GM12878 (cell line): Measurements from ENCODE around the gene JMJD4. TPM values are rescaled to one million over a fixed set of nuclear protein-coding genes. Genes with fewer than 3 reads are reported as not detected.
A peak's percentile ranks its signal among the peaks of the same experiment; 100 is the strongest.

Source experiments
- ATAC-seq: fragments of 200-7000 bp; cut with Tn5 transposase; 3 replicates; pipeline ENCODE4 v1.9.1; 2020; ENCODE audit warnings: mild to moderate bottlenecking, moderate library complexity
- BruUV-seq: library from RNA; stranded (reverse); fragments of 400-500 nt; replicated peaks from 2 replicates; lab custom pipeline; 2021; lab: Mats Ljungman, UMichigan
- CTCF ChIA-PET: fragments of 300-600 bp; sonication (Branson Sonifier 250); formaldehyde crosslinking; extraction: SDS; loops from one replicate; lab custom pipeline; 2021; ENCODE audit warnings: inconsistent platforms; lab: Yijun Ruan, JAX
- POLR2A ChIA-PET: fragments of 350-600 bp; formaldehyde crosslinking; extraction: SDS; loops from one replicate; lab custom pipeline; 2021; ENCODE audit warnings: inconsistent platforms; lab: Charles Lee
- RAD21 ChIA-PET: fragments of 300-600 bp; sonication (Branson Sonifier 250); formaldehyde crosslinking; loops from one replicate; lab custom pipeline; 2023; ENCODE audit warnings: antibody characterized with exemption; ENCODE audit not compliant: unreplicated experiment; lab: Charles Lee
- SMC1A ChIA-PET: fragments of 300-600 bp; sonication (Branson Sonifier 250); formaldehyde crosslinking; loops from one replicate; lab custom pipeline; 2023; ENCODE audit not compliant: unreplicated experiment, uncharacterized antibody; lab: Charles Lee
- DNase-seq: peaks from one replicate; pipeline ENCODE4 v3.0.0-alpha.2; 2011; ENCODE audit warnings: low read depth, low spot score
- FAIRE-seq: peaks from 3 replicates; lab custom pipeline; 2011; peaks lifted over from hg19 to GRCh38; lab: Jason Lieb, UNC
- H2AFZ ChIP-seq: 2 replicates; pipeline ENCODE4 v1.6.0; 2011; ENCODE audit warnings: low read depth, low read length, control low read depth; ENCODE audit not compliant: control insufficient read depth
- H3K27ac ChIP-seq: 2 replicates; pipeline ENCODE4 v1.5.1; 2011; ENCODE audit warnings: control low read depth; ENCODE audit not compliant: control insufficient read depth, insufficient read depth
- H3K27me3 ChIP-seq, 2 experiments: replicated peaks in 1 of 2; 2 replicates each; pipeline versions ENCODE4 v1.6.0 to v1.6.1; 2011; ENCODE audit warnings: low read length in 1 of 2; ENCODE audit not compliant: control insufficient read depth in 2 of 2, insufficient read depth in 2 of 2
- H3K36me3 ChIP-seq, 2 experiments: 2 replicates each; pipeline ENCODE4 v1.5.1; 2011; ENCODE audit warnings: low read length in 1 of 2; ENCODE audit not compliant: control insufficient read depth in 2 of 2, insufficient read depth in 2 of 2
- H3K4me1 ChIP-seq: 2 replicates; pipeline ENCODE4 v1.6.1; 2011; ENCODE audit warnings: mild to moderate bottlenecking, low read length, moderate library complexity, mixed read lengths; ENCODE audit not compliant: control insufficient read depth, insufficient read depth
- H3K4me2 ChIP-seq: 2 replicates; pipeline ENCODE4 v1.6.0; 2011; ENCODE audit warnings: control low read depth; ENCODE audit not compliant: control insufficient read depth, insufficient read depth
- H3K4me3 ChIP-seq: fragments of 200-600 bp; sonication (generic); 2 replicates; pipeline ENCODE4 v1.5.1; 2016
- H3K79me2 ChIP-seq: 2 replicates; pipeline ENCODE4 v1.6.0; 2011; ENCODE audit warnings: low read length; ENCODE audit not compliant: control insufficient read depth, insufficient read depth
- H3K9ac ChIP-seq: 2 replicates; pipeline ENCODE4 v1.8.0; 2011; ENCODE audit warnings: low read length, control low read depth, mixed read lengths; ENCODE audit not compliant: control insufficient read depth, insufficient read depth
- H3K9me3 ChIP-seq: replicated peaks from 3 replicates; pipeline ENCODE4 v1.5.1; 2011; ENCODE audit warnings: mild to moderate bottlenecking, low read length; ENCODE audit not compliant: control insufficient read depth, insufficient read depth
- H4K20me1 ChIP-seq: 2 replicates; pipeline ENCODE4 v1.6.0; 2011; ENCODE audit not compliant: control insufficient read depth, insufficient read depth
- KDM1A ChIP-seq: fragments of 200-600 bp; sonication (generic); IDR thresholded peaks from 2 replicates; pipeline ENCODE4 v1.6.1; 2016; ENCODE audit warnings: borderline replicate concordance
- MYB ChIP-seq: fragments of 150-350 bp; IDR thresholded peaks from 2 replicates; pipeline ENCODE4 v1.6.1; 2014; ENCODE audit warnings: mild to moderate bottlenecking, low read depth, low read length, borderline replicate concordance
- NFIC ChIP-seq: IDR thresholded peaks from 2 replicates; pipeline ENCODE4 v1.6.1; 2012; ENCODE audit warnings: low read depth, mild to moderate bottlenecking, inconsistent platforms, low read length, moderate library complexity
- POLR2A ChIP-seq: IDR thresholded peaks from 2 replicates; pipeline ENCODE4 v1.6.1; 2011; ENCODE audit warnings: low read depth, mild to moderate bottlenecking, low read length
- TCF12 ChIP-seq: IDR thresholded peaks from 2 replicates; pipeline ENCODE4 v1.6.1; 2011; ENCODE audit warnings: low read depth, mild to moderate bottlenecking, low read length
- ZNF24 ChIP-seq: fragments of 450-650 bp; IDR thresholded peaks from 2 replicates; pipeline ENCODE4 v1.6.1; 2017; ENCODE audit warnings: antibody characterized with exemption, mild to moderate bottlenecking
- WGBS: methylation state at CpG from one replicate; pipeline ENCODE4 v1.1.6; 2016; ENCODE audit warnings: low lambda C conversion rate; ENCODE audit not compliant: insufficient replicate concordance, insufficient coverage; ENCODE audit errors: missing lambda C conversion rate; 5-methylcytosine and 5-hydroxymethylcytosine counted together
- in situ Hi-C: fragments of 300-500 bp; cut with MboI; formaldehyde crosslinking; loops from 9 replicates; pipeline ENCODE4 v1.14.3; 2018; ENCODE audit warnings: mixed read lengths
- intact Hi-C: fragments of 100-400 bp; cut with micrococcal nuclease; formaldehyde crosslinking; loops from one replicate; pipeline ENCODE4 v1.14.2; 2022; ENCODE audit not compliant: unreplicated experiment
- polyA plus RNA-seq, 11 experiments: library from polyadenylated mRNA; depleted of rRNA in 4 of 11; unstranded in 6 of 11; stranded (reverse) in 5 of 11; fragments of >200 nt; fragmentation: Nextera tagmentation in 4 of 11; fragmentation: Illumina TruSeq in 1 of 11; extraction: Ambion mirVana in 4 of 11; extraction: Trizol in 1 of 11; gene quantifications; 1 replicate in 1 of 11; 2 replicates in 10 of 11; pipeline versions ENCODE4 v1.2.1 to v1.2.3, GENCODE V29; 2011 to 2016; ENCODE audit warnings: inconsistent platforms in 2 of 11, missing spikeins in 2 of 11, low read depth in 1 of 11
- total RNA-seq, 4 experiments: library from RNA; depleted of rRNA in 3 of 4; stranded (reverse); fragments of >200 nt in 3 of 4; fragmentation: Illumina TruSeq in 1 of 4; extraction: Trizol in 1 of 4; gene quantifications; 2 replicates each; pipeline versions ENCODE4 v1.2.1 to v1.2.3, GENCODE V29; 2013 to 2021

The JMJD4 gene
- total and polyA plus RNA-seq, 10 of the 15 experiments (the other 5 are each of a cell fraction or from before 2014, with no cell fraction given), result 0.89 to 38.3 (median 18.4) TPM

DNA sequence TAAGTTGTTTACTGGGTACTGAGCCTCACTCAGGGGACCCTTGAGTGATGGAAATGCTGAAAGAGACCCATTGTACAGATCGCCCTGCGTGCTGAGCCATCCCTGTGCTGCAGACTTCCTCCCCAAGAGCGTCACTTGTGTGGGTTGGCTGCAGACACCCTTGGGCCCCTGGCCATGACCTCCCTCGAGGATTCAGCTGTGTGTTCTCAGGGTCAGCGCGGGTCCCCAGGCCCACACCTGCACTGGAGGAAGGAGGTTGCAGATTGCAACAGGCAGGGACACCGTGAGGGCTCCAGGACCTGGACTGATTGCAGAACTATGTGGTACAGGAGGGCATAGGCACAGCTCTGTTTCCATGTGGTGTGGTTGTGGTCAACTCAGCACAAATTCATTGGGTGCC is 4.5 kb upstream of the JMJD4 start:
- H3K27me3 ChIP-seq, result no peaks in the 10 kb centered on the region
- DNase-seq, result no peak
- CTCF ChIA-PET, result no interaction called here
- WGBS, result 50% methylated on average over 7 of the region's 7 CpGs
- no peak overlapping the region for H3K27ac ChIP-seq
- H3K4me2 ChIP-seq, result no peak overlapping the region; the same call in 1 of the 2 replicates
- ATAC-seq, result no peak
- no peaks in the 10 kb centered on the region for H3K9me3 ChIP-seq
- TF ChIP-seq TCF12, result no peak
- TF ChIP-seq POLR2A, result 0 out of 2 replicates have a peak, but pooled peaks have one; percentile 11
- TF ChIP-seq, all 136 proteins: peak for 1
- H3K9ac ChIP-seq, result no peak overlapping the region
- ChIA-PET POLR2A (no interaction called here), SMC1A (no interaction called here), RAD21 (no interaction called here)
- H3K4me1 ChIP-seq, result no peaks in the 10 kb centered on the region
- in situ Hi-C loops (no loop called here), intact Hi-C loops (loop anchor here (10.0 kb wide), 1 partner anchor 45 kb away; no protein-coding TSS in a partner anchor)
- no peak overlapping the region for H3K4me3 ChIP-seq
- H3K36me3 ChIP-seq, result no peaks in the 10 kb centered on the region
- H4K20me1 ChIP-seq, result no peaks in the 10 kb centered on the region
- H2AFZ ChIP-seq, result no peak overlapping the region
- BruUV-seq, result no TSS peak
- no peak for FAIRE-seq
- H3K79me2 ChIP-seq, result peaks cover 23% of the 10 kb centered on the region

- WGBS, result 97% methylated on average over 9 of the region's 9 CpGs
- H3K9me3 ChIP-seq, result no peaks in the 10 kb centered on the region
- ATAC-seq (no peak), FAIRE-seq (no peak), DNase-seq (no peak)
- ChIA-PET CTCF (no interaction called here), RAD21 (no interaction called here), SMC1A (no interaction called here)
- H3K79me2 ChIP-seq, result peaks cover 32% of the 10 kb centered on the region
- BruUV-seq, result TSS peak; percentile 34
- no peaks in the 10 kb centered on the region for H4K20me1 ChIP-seq
- H3K4me1 ChIP-seq, result peaks cover under 1% of the 10 kb centered on the region; the same call in 1 of the 2 replicates
- H3K4me2 ChIP-seq, result no peak overlapping the region
- intact Hi-C loops (loop anchor here (10.0 kb wide), 1 partner anchor 46 kb away; no protein-coding TSS in a partner anchor), in situ Hi-C loops (no loop called here)
- H3K36me3 ChIP-seq, result no peaks in the 10 kb centered on the region
- no peak overlapping the region for H3K27ac ChIP-seq
- H3K4me3 ChIP-seq, result no peak overlapping the region
- no peak overlapping the region for H2AFZ ChIP-seq
- TF ChIP-seq MYB (no peak), NFIC (no peak), TCF12 (no peak), ZNF24 (no peak), KDM1A (no peak)
- TF ChIP-seq, all 136 proteins: peak for 0
- POLR2A ChIA-PET, result no interaction called here
- no peak overlapping the region for H3K9ac ChIP-seq
- H3K27me3 ChIP-seq, result no peaks in the 10 kb centered on the region
These were observed 3.7 kb upstream of the JMJD4 start for GRCh38 chr1:227738820-227739219.
